IPS-18c (cell line): ENCODE data around the gene MDC1.
"Not testable (repeated sequence)": the region's sequence is repeated elsewhere in the genome, so short reads cannot be mapped to it uniquely, and the experiment has no call there.

Source experiments
- H3K4me3 ChIP-seq: 2 replicates; pipeline ENCODE4 v1.7.0; 2013; ENCODE audit warnings: low read depth, mild to moderate bottlenecking, low read length, moderate library complexity; ENCODE audit not compliant: insufficient read depth
- H3K9me3 ChIP-seq: one replicate; pipeline ENCODE4 v1.6.1; 2013; ENCODE audit warnings: mild to moderate bottlenecking, low read length, moderate library complexity; ENCODE audit not compliant: control insufficient read depth, insufficient read depth

The MDC1 gene

GRCh38 chr6:30717845-30718720, 1.0 kb upstream of the MDC1 start:
- peak overlapping the region; percentile 67 for H3K4me3 ChIP-seq
- H3K9me3 ChIP-seq = not testable (repeated sequence)

DNA sequence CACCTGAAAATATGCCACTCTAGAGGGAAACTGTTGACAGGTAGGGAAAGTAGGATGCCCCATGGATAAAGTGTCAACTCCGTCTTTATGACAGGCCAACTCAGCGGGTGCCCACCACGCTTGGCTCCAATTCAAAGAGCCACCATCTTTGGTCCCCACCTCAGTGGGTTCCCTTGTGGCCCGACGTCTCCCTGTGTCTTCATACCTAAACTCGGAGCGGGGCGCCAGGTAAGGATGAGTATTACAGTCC, 277 bp downstream of the MDC1 start:
- Histone ChIP-seq H3K9me3 (no peaks in the 10 kb centered on the region), H3K4me3 (peak overlapping the region; percentile 67)

DNA sequence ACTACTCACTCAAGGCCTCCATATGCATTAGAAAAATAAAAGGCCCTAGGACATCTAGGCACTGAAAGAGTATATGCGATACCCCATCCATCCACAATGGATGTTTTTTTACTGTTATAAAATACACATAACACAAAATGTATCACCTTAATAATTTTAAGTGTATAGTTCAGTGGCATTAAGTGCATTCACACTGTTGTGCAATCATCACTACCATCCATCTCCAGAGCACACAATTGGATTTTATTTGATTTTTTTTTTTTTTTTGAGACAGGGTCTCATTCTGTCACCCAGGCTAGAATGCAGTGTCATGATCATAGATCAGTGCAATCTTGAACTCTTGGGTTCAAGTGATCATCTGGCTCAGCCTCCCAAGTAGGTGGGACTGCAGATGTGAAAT, 2.8 kb downstream of the MDC1 start:
- H3K4me3 ChIP-seq = no peak overlapping the region
- no peaks in the 10 kb centered on the region for H3K9me3 ChIP-seq

- Histone ChIP-seq H3K4me3 (no peak overlapping the region), H3K9me3 (no peaks in the 10 kb centered on the region)
Observed at GRCh38 chr6:30712441-30712945, 4.6 kb downstream of the MDC1 start.

GRCh38 chr6:30711758-30712380, 5.2 kb downstream of the MDC1 start:
- H3K9me3 ChIP-seq = no peaks in the 10 kb centered on the region

GRCh38 chr6:30709101-30709868, 7.8 kb downstream of the MDC1 start:
- Histone ChIP-seq H3K9me3 (no peaks in the 10 kb centered on the region), H3K4me3 (no peak overlapping the region)

More at GRCh38 chr6:30711758-30712380, 5.2 kb downstream of the MDC1 start:
- no peak overlapping the region for H3K4me3 ChIP-seq

DNA sequence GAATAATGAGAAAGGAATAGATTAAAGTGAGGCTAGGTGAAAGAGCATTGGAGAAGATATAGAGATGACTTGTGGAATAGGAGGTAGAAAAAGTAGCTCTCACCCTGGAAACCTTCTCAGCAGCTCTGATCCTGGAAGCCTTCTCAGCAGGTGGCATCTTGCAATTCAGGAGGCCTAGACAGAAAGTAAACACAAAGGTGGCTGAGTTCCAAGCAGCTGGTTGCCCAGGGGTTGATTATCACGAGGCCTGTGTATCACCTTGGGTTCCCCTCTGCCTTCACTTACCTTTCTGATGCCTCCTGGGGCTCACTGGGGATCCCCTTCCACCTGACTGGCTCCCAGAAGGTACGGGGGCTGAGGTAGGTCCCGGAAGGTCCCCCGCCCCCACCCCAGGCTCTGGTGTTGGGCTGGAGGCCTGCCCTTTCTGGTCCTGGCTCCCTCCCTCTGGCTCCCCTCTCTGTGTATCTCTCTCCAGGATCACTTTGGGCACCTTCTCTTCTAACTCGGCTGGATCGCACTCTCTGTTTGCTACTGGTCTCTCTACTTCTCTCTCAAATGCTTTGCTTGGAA, 9.7 kb downstream of the MDC1 start:
- Histone ChIP-seq H3K4me3 (no peak overlapping the region), H3K9me3 (no peaks in the 10 kb centered on the region)

DNA sequence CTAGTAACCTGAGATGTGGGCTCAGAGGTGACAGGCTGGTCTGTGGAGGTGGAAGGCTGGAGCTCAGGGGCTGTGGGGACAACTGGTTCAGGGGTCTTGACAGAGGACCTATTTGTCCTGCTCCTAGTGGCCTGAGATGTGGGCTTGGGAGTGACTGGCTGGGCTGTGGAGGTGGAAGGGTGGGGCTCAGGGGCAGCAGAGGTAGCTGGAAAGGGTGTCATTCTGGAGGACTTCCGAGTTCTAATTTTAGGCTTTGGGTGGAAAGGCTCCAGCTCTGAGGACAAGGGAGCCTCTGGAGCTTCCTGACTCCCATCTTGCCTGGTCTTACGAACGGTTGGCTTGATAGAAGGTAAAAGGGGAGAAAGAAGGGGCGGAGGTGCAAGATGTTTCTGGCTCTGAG, 11.5 kb downstream of the MDC1 start:
- Histone ChIP-seq H3K9me3 (no peaks in the 10 kb centered on the region), H3K4me3 (no peak overlapping the region)

GRCh38 chr6:30703821-30704220, 13.3 kb downstream of the MDC1 start:
- Histone ChIP-seq H3K4me3 (no peak overlapping the region), H3K9me3 (no peaks in the 10 kb centered on the region)

DNA sequence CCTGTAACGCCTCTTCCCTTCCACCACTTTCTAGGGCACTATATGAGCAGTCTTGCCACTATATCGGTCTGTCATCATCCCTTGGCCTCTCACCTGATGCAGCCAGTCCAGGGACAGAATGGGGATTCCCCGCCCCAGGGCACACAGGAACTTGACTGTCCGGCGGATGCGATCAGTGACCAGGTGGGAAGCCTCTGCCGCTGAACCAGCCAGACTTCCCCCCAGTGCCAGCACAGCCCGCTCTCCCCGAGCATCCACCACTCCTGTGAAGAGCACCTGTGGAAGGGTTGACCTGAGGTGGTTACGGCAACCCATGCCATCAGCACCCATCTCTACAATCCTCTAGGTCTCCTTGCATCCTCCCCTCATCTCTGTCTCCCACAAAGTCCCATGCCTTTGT, 14.1 kb downstream of the MDC1 start:
- H3K4me3 ChIP-seq = no peak overlapping the region
- no peaks in the 10 kb centered on the region for H3K9me3 ChIP-seq

DNA sequence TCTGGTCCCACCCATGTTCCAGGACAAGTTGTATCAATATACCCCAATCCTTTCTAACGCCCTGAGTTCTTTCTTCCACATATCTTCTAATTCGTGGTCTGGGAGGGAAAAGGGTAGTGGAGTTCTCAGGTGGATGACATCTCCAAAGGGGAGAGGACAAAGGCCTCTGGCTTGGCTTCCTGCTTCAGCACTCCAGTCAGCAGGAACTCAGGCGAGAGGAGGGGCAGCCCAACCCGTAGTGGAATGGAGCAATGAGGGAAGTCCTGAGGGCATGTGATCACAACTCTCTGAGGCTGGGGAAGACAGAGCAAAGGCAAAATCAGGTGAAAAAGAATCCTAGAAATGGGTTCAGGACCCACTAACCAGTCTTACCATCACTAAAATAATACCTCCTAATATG, 16.7 kb downstream of the MDC1 start:
- Histone ChIP-seq H3K9me3 (no peaks in the 10 kb centered on the region), H3K4me3 (no peak overlapping the region)

DNA sequence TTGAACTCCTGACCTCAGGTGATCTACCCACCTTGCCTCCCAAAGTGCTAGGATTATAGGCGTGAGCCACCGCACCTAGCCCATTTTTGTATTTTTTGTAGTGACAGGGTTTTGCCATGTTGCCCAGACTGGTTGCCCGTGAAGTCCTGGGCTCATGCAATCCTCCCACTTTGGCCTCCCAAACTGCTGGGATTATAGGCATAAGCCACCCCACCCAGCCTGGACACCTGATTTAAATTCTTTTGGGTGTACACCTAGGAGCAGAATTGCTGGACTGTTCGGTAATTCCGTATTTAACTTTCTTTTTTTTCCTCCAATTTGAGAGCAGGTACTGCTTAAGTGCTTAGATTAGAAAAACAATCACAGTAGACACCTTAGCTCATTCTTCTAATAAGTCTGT, 20.6 kb downstream of the MDC1 start:
- H3K9me3 ChIP-seq = no peaks in the 10 kb centered on the region

DNA sequence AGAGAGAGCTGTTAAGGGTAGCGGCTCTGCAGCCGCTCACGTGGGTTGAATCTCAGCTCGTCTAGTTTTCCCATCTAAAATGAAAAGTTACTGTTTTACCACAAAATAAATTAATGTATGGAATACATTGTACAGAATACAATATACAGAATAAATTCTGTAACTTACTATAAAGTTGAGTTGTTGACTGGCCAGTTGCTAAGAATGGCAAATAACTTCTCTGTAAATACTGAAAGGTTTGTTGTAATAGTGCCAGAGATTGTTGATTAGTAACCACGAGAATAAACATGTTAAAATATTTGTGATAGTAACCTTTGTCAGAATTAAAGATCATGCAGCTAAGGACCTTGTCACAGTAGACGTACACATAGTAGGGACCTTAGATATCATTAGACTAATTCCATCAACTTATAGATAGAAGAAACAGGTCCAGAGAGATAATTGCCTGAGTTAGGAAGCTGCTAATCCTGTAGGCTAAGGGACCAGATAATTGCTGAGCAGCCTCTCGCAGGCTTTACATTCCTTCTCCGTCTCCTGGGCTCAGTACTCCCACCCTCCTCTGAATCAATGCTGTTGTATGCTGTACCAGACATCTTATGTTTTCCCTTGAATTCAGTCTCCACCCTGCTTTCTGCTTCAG, 25.8 kb downstream of the MDC1 start:
- H3K4me3 ChIP-seq = peak overlapping the region; percentile 73; the same call in 1 of the 2 replicates
- no peaks in the 10 kb centered on the region for H3K9me3 ChIP-seq

More for the DNA sequence above, 20.6 kb downstream of the MDC1 start:
- no peak overlapping the region for H3K4me3 ChIP-seq

GRCh38 chr6:30690403-30691207, 26.5 kb downstream of the MDC1 start, which contains the start of gene NRM:
NRM (minus strand) TSS chr6:30690984; CDS start chr6:30690974, 10 bp downstream.
- Histone ChIP-seq H3K9me3 (no peaks in the 10 kb centered on the region), H3K4me3 (peak within 1 kb of the TSS; percentile 73)

DNA sequence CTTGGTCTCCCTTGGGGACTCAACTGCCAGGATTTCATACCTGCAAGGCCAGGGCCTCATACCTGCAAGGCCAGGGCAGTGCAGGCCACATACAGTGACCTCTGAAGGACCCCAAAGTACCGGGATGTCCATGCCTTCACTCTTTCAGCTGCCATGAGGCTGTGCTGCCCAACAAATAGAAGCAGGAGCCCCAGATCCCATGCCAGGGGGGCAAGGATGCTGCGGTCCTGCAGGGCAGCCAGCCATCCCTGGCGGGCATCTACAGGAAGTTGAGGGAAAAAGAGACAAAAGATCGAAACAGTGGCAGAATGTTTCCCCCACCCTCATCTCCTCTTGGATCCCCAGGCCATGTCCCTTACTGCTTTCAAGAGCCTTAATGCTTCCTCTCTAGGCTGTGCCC, 27.1 kb downstream of the MDC1 start:
- Histone ChIP-seq H3K4me3 (peak overlapping the region; percentile 73), H3K9me3 (no peaks in the 10 kb centered on the region)
